Skeletal muscle cell (primary cell): ENCODE results near the gene RIT1.

ENCODE experiments used
- DNase-seq: peaks from one replicate; pipeline ENCODE4 v3.0.0-alpha.2; 2010; ENCODE audit warnings: low read depth
- H3K4me3 ChIP-seq: 2 replicates; pipeline ENCODE4 v1.5.1; 2011; ENCODE audit warnings: low read depth, mild to moderate bottlenecking, control low read depth, low read length, moderate library complexity

Gene RIT1

DNA sequence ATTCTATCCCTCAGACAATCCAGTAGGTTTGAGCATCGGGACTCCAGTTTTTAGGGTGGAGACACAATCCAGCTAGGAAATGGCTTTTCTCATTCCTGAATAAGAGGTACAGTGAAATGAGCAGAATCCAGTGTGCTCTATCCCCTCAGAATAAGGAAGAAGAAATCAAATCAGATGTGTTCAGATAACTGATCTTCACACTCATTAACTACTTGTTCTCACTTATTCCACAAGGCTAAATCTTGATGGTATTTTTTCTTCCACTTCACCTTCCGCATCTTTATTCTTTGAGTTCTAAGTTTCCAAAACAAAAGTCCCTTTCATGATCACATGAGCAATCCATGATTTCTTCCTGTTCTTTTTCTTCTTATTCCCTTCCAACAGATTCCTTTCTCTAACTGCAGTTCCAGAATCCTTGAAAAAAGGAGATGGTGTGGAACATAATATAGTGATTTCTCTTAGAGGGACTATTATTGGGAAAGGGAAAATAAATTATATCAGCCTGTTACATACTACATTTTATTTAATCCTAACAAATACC lies 50.1 kb downstream of the RIT1 start:
- DNase-seq = no peak
- peak overlapping the region; percentile 54 for H3K4me3 ChIP-seq

- peak; percentile 67 for DNase-seq
- peak overlapping the region; percentile 54 for H3K4me3 ChIP-seq
Observed at GRCh38 chr1:155859881-155860871, 51.0 kb downstream of the RIT1 start.

DNA sequence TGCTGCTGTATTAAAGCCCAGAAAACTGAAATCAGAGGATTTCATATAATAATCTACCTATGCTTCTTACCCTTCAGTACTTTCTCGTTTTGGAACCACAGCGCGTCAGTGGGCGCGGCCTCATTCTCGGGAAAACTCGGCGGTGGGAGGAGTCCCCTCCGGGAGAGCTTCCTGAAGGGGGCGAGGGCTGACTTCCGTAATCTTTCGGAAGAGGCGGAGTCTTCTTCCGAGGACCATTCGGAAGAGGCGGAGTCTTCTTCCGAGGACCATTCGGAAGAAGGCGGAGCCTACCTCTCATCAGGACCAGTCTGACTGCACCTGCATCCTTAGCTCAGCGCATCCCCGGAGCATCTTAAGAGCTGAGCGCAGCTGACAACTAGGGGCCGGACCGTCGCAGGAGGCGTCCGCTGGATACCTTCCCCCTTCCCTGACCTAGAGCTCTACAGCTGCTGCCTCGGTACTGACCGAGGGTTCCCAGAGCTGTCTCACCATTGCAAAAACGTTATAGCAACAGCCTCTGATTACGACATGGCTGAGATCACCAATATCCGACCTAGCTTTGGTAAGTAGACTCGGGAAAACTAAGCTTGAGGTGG lies 51.8 kb downstream of the RIT1 start, which contains the start of gene SYT11:
Gene SYT11, plus strand, starts transcription at position 334 of the 596 bp plus-strand sequence. Its CDS starts 195 bp downstream, at position 529.
- DNase-seq = peak; percentile 74
- H3K4me3 ChIP-seq = peak within 1 kb of the TSS; percentile 54

- H3K4me3 ChIP-seq = peak overlapping the region; percentile 54
- no peak for DNase-seq
Observed at GRCh38 chr1:155858800-155859233, 52.3 kb downstream of the RIT1 start.

DNA sequence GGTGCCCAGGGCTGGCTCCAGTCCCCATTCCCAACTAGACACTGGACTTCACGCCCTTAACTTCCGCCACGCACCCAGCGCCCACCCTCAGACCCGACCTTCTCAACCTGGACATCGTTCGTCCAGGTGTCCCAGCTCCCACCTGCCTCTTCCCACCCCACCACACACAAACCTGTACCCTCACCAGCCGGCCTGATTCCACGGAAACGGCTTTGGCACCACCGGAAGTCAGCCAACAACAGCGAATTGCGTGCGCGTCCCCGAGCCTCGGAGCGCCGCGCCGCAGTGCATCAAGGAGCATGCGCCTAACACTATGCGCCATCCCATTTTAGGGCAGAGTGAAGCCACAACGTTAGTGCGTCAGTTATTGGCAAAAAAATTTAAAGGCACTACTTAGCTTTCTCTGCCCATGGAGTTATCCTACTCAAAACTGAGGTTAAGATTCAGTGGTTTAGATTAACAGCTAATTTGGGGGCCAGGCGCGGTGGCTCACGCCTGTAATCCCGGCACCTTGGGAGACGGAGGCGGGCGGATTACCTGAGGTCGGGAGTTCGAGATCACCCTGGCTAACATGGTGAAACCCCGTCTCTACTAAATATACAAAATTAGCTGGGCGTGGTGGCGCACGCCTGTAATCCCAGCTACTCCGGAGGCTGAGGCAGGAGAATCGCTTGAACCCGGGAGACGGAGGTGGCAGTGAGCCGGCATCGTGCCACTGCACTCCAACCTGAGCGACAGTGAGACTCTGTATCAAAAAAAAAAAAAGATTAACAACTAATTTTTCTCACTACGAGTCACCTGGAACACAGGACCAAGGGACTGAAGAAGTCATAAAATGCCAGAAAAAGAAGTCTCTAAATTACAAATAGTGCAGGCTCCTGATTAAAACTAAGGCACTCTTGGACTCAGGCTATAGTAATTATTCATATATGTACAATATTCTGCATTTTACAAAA lies 53.9 kb downstream of the RIT1 start, which contains the start of gene GON4L:
Gene GON4L, minus strand, starts transcription at position 240 of the 956 bp plus-strand sequence. CDS start 3,434 bp downstream, outside the sequence.
- peak; percentile 67 for DNase-seq
- H3K4me3 ChIP-seq = peak within 1 kb of the TSS; percentile 92

GRCh38 chr1:155856257-155856974 lies 54.7 kb downstream of the RIT1 start:
- DNase-seq = no peak

GRCh38 chr1:155850345-155850744 lies 60.8 kb downstream of the RIT1 start:
- H3K4me3 ChIP-seq = no peak overlapping the region
- DNase-seq = no peak

More at GRCh38 chr1:155856257-155856974, 54.7 kb downstream of the RIT1 start:
- peak overlapping the region; percentile 92 for H3K4me3 ChIP-seq

DNA sequence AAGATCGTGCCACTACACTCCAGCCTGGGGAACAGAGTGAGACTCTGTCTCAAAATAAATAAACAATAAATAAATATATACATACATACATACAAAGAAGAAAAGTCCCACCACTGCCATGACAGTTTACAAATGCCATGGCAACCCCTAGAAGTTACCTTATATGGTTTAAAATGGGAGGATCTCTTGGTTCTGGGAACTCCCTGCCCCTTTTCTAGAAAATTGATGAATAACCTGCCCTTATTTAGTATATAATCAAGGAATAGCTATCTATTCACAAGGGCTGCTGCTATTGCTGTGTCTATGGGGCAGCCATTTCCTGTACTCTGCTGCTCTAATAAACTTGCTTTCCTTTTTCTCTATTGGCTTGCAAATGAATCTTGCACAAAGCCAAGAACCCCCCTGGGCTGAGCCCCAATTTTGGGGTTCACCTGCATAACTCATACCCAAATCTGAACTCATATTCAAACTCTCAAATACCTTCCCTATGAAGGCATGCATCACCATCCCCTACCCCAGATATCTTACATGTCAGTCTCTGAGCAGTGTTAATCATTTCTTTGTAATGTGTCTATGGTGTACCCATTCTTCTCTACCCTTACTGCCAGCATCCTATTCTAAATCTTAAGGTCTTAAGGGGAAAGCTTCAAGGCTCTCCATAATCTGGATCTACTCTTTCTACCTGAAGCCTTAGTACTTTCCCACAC lies 63.2 kb downstream of the RIT1 start:
- no peak for DNase-seq
- no peak overlapping the region for H3K4me3 ChIP-seq
